HG03460 (cell line): ENCODE measurements around the gene ZNF462.
"Not testable (repeated sequence)": the region's sequence is repeated elsewhere in the genome, so short reads cannot be mapped to it uniquely, and the experiment has no call there.

Source experiments
- ATAC-seq: cut with Tn5 transposase; IDR thresholded peaks from one replicate; pipeline ENCODE4 v1.9.1; 2021; ENCODE audit not compliant: unreplicated experiment

ZNF462 gene

DNA sequence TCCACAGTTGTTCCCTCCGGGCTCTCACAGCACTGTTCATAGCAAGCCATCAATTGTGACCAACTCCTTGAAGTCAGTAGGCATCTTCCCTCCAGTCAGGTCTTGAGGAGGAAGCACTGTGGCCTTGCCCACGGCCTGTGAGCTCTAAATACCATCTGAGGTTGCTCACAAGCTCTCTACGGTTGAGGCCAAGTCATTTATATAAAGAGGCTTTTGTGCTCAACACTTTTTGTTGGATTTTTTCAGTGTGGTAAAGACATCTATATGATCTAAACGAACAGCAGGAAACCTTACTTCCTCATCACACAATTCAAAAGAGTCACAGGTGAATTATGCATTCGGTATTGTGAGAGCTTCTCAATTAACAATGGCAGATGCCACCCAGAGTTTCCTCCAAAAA lies 97.3 kb downstream of the ZNF462 start:
- no peak for ATAC-seq

GRCh38 chr9:106961623-106962022 lies 98.7 kb downstream of the ZNF462 start:
- no peak for ATAC-seq

DNA sequence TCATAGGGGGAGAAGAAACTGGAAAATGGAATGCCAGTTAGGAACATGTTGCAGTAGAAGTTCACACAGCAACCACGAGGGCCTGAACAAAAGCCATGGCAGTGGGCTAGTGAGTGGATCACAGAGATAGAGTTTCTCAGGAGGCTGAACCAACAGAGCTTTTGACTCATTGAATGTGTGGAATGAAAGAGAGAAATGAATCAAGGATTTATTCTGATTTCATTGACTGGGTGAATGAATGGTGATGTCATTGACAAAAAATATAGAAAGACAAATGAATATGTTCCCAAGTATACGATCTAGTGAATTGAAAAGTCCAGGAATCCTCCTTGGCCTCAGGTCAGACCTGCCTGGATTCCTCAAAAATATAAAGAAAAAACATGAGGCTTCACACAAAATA lies 99.2 kb downstream of the ZNF462 start:
- no peak for ATAC-seq

DNA sequence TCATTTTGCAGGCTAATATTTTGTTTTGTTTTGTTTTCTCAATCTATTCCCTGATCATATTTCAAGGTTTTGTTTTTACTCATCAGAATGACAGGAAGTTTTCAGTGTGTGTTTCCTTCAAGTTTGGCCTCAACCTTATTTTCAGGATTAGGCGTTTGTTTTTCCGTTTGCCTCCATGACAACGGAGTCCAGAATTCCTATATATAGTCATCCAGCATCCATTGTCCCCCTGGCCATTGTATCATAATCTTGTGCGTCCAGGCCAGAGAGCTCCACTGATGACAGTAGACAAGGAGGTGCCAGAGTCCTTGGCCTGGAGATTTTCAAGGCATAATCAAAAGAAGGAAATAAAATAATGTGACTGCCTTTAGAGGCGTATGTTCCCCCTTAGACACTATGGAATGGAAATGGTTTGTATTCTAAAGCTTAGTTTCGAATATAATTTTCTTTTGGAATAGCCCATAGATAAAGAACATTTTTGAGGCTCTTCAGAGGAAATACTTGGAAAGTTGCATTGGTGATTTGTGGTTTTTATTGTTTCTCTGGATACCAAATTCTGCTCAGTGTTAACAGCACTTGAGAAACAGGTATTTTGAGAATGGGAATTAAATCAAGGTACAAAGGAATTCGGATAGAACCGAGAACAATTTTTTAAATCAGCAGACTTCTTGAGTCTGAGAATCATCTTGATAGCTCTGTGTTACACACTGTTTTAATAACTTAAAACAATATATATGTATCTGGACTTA lies 99.8 kb downstream of the ZNF462 start:
- no peak for ATAC-seq

DNA sequence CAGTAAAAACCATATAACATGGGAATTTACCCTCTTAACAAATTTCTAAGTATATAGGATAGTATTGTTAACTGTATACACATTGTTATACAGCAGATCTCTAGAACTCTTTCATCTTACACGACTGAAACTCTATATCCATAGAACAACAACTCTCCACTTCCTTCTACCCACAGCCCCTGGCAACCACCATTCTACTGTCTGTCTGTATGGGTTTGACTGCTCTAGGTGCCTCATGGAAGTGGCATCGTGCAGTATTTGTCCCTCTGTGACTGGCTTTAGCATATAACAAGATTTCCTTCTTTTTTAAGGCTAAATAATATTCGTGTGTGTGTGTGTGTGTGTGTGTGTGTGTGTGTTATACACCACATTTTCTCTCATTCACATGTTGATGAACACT lies 100.7 kb downstream of the ZNF462 start:
- ATAC-seq = no peak

GRCh38 chr9:106964329-106964728 lies 101.4 kb downstream of the ZNF462 start:
- ATAC-seq = no peak

DNA sequence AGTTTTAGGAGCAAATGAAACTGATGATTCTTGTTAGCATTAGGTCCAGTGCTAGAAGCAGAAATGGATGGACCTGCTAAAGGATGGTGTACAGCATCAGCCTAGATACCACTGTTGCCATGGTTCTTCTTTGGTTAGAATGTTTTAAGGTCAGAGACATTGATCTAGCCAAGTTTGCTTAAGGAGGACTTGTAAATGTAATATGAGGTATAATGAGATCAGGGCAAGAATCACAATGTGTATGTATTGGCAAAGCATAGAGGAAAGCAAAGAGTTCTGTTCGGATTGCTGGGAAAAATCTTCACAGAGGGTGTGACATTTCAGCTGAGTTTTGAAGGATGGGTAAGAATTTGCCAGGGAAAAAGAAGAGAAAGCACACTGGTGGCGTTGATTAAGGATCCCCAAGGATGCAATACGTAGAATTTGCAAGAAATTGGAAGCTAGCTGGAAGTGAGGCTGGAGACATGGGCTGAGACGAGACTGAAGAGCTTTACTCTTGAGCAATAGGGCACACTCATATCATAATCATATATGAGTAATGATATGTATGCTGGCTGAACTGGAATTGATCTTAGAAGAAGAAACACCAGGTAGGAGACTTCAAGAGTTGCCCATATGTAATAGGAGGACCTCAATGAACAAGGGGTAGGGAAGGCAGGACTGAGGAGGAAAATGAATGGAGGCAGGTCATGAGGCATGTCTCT lies 102.0 kb downstream of the ZNF462 start:
- no peak for ATAC-seq

- ATAC-seq = no peak
Observed at GRCh38 chr9:106966481-106966880, 103.5 kb downstream of the ZNF462 start.

- no peak for ATAC-seq
Observed at GRCh38 chr9:106969696-106970095, 106.7 kb downstream of the ZNF462 start.

- no peak for ATAC-seq
Observed at GRCh38 chr9:106970219-106970975, 107.4 kb downstream of the ZNF462 start.

DNA sequence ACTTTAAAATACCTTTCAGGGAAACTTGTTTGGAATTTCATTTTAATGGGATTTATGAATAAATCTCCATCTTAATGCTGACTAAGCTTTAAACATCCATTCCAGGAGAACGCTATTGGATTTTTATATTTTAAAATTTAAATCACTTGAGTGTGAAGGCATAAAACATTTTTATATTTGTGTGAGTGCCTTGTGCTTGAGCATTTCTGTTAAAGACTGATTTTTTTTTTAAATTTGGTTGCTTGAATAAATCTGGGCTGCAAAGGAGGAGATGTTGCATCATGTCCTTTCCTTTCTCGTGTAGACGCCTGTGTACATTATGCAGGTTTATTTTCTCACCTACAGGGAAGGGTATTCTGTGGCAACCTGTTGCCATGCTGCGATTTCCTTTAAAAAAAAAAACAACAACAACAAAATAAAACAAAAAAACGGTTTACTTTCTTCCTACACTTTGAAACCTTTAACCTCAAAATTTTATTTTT lies 108.1 kb downstream of the ZNF462 start:
- ATAC-seq = no peak

DNA sequence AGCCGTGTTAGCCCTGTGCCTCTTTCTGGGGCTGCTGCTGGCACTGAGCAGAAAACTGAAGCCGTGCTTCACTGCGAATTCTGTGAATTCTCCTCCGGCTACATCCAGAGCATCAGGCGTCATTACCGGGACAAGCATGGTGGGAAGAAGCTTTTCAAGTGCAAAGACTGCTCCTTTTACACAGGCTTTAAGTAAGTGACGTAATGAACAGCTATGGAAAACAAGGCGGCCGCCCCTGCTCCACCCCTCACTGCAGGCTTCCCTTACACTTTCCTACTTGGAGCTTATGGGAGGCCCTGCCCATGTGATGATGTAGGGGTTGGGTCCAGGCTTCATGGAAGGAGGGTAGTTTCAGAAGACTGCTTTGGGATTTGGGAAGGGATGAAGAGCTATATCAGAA lies 109.1 kb downstream of the ZNF462 start:
- no peak for ATAC-seq

DNA sequence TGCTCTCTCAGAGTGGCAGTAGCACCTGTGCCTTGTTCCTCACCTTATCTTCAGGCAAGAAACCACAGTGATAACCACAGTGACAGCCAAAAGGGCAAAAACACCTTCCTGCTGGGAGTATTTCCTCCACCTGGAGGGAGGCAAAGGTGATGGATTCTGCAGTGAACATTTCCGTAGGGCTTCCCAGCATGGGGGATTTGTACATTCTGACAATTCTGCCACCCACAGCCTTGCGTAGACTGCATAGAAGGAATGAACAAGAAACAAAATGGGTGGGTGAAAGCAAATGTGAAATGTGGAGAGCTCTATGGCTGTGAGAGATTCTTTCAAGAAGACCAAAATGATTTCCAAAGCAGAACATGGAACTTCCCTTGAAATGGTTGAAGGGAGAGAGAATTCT lies 111.4 kb downstream of the ZNF462 start:
- no peak for ATAC-seq

- ATAC-seq = no peak
Observed at GRCh38 chr9:106976772-106977171, 113.8 kb downstream of the ZNF462 start.

- no peak for ATAC-seq
Observed at GRCh38 chr9:106980551-106981101, 117.7 kb downstream of the ZNF462 start.

GRCh38 chr9:106981396-106982287 lies 118.7 kb downstream of the ZNF462 start:
- peak; percentile 58 for ATAC-seq

DNA sequence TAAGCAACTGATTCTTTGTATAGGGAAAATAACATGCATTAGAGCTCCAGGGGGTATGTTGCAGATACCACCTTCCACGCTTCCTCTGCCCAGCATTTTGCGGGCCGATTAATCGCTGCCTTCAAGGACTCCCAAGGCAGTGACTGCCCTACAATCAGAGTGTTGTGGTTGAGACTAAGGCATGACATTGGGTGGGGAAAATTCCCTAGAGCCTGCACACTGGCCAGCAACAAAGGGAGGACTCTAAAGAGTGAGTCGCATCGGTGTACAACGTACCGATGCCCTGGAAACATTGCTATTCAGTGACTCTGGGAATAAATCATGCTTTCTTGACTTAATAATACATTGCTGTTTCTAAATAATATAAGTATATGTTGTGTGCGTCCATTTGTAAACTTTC lies 119.7 kb downstream of the ZNF462 start:
- no peak for ATAC-seq

DNA sequence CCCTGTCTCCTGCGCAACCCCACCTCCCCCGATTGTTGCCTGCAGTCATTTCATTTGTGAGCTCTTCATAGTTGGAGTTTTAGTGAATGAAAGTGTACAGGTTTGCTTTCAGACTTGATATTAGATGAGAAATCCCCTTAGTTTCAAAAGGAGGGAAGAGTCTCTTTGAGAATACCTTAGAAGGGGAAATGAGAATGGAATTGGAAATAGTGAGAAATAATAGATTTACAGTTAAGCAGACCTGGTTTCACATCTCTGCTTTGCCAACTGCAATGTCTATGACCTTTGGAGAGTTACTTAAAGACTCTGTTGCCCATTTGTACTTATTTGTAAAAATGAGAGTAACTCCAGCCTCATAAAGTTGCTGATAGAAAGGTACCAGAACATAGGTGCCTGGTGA lies 120.4 kb downstream of the ZNF462 start:
- no peak for ATAC-seq

DNA sequence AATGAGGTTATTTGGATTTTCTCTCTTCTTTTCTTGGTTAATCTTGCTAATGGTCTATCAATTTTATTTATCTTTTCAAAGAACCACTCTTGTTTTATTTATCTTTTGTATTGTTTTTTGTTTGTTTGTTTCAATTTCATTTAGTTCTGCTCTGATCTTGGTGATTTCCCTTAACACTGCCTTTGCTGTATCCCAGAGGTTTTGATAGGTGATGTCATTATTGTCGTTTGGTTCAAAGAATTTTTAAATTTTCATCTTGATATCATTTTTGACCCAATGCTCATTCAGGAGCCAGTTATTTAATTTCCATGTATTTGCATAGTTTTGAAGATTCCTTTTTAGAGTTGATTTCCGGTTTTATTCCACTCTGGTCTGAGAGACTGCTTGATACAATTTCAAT lies 126.9 kb downstream of the ZNF462 start:
- not testable (repeated sequence) for ATAC-seq

DNA sequence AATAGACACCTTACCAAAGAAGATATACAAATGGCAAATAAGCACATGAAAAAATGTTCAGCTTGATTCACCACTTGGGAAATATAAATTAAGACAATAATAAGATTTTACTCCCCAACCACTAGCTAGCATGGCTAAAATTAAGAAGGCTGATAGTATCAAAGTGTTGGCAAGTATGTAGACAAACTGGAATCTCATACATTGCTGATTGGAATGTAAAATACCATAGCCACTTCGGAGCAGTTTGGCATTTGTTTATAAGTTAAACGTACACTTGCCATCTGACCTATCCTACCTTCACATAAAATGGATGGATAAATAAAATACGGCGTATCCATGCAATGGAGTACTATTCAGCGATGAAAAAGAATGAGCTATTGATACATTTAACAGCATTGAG lies 129.2 kb downstream of the ZNF462 start:
- no peak for ATAC-seq
